Tibial nerve (tissue), 4 donors: ENCODE results near the gene TMEM156. TPM values are rescaled to one million over a fixed set of nuclear protein-coding genes. Genes with fewer than 3 reads are reported as not detected.
"Not testable (repeated sequence)": the region's sequence is repeated elsewhere in the genome, so short reads cannot be mapped to it uniquely, and the experiment has no call there.

Experiments
- DNase-seq, 2 donors: peaks; one replicate each; pipeline ENCODE4 v3.0.0-alpha.2; 2019; ENCODE audit warnings: low spot score in 2 of 2
- H3K27ac ChIP-seq, 4 donors: fragments of 200-600 bp; sonication (generic) in 3 of 4; one replicate each; pipeline ENCODE4 v1.5.1; 2017 to 2019; ENCODE audit warnings: mild to moderate bottlenecking in 1 of 4
- H3K27me3 ChIP-seq, 2 donors: fragments of 200-600 bp; sonication (generic) in 1 of 2; one replicate each; pipeline versions ENCODE4 v1.5.1 to v1.6.0; 2017 to 2019
- H3K36me3 ChIP-seq, 3 donors: fragments of 200-600 bp; sonication (generic); one replicate each; pipeline ENCODE4 v1.5.1; 2018 to 2019
- H3K4me1 ChIP-seq, 4 donors: fragments of 200-600 bp; sonication (generic) in 3 of 4; one replicate each; pipeline ENCODE4 v1.5.1; 2017 to 2019
- H3K4me3 ChIP-seq, 4 donors: fragments of 200-600 bp; sonication (generic) in 3 of 4; one replicate each; pipeline ENCODE4 v1.5.1; 2017 to 2019; ENCODE audit warnings: mild to moderate bottlenecking in 1 of 4, moderate library complexity in 1 of 4
- H3K9me3 ChIP-seq, 4 donors: fragments of 200-600 bp; sonication (generic) in 3 of 4; one replicate each; pipeline ENCODE4 v1.5.1; 2017 to 2019
- CTCF ChIP-seq, 5 experiments: fragments of 200-600 bp in 3 of 5; fragments of 450-650 bp in 2 of 5; sonication (generic) in 3 of 5; IDR thresholded peaks; one replicate each; pipeline ENCODE4 v1.5.1; 2016 to 2019; ENCODE audit warnings: antibody characterized with exemption in 5 of 5, mild to moderate bottlenecking in 3 of 5, moderate library complexity in 2 of 5
- EP300 ChIP-seq, 2 donors: sonication (generic); formaldehyde crosslinking; IDR thresholded peaks; one replicate each; pipeline ENCODE4 v1.6.1; 2017; ENCODE audit warnings: antibody characterized with exemption in 2 of 2, mild to moderate bottlenecking in 1 of 2
- POLR2A ChIP-seq, 2 donors: fragments of 450-650 bp; IDR thresholded peaks; one replicate each; pipeline ENCODE4 v1.6.1; 2017; ENCODE audit warnings: antibody characterized with exemption in 2 of 2, mild to moderate bottlenecking in 2 of 2, moderate library complexity in 2 of 2
- WGBS, 2 donors: methylation state at CpG; one replicate each; pipeline ENCODE4 v1.1.5; 2018; 5-methylcytosine and 5-hydroxymethylcytosine counted together
- total RNA-seq, 4 donors: library from RNA; depleted of rRNA; stranded (reverse); fragments of >200 nt; gene quantifications; one replicate each; pipeline ENCODE4 v1.1.0, GENCODE V29; 2016

The TMEM156 gene
- total RNA-seq, 4 donors from 2014 or later, result 0.66 to 8.6 TPM; not detected in 2

- no peak overlapping the region for H3K4me3 ChIP-seq
- H3K27ac ChIP-seq, result no peak overlapping the region
- H3K27me3 ChIP-seq, result no peaks in the 10 kb centered on the region
- no peak for DNase-seq
- 88 to 94% methylated on average over 3 of the region's 3 CpGs for WGBS, 2 donors
- no peaks in the 10 kb centered on the region for H3K36me3 ChIP-seq
- no peaks in the 10 kb centered on the region for H3K9me3 ChIP-seq
- no peaks in the 10 kb centered on the region for H3K4me1 ChIP-seq
- no peak for TF ChIP-seq CTCF (IDR thresholded peaks at IDR 0.05)
- no peak for TF ChIP-seq EP300 (IDR thresholded peaks at IDR 0.05)
- no peak for TF ChIP-seq POLR2A (IDR thresholded peaks at IDR 0.05)
These were observed 10.6 kb downstream of the TMEM156 start for GRCh38 chr4:39021631-39022030.

- Histone ChIP-seq H3K27ac (no peak overlapping the region), H3K36me3 (no peaks in the 10 kb centered on the region)
These were observed 12.1 kb downstream of the TMEM156 start for GRCh38 chr4:39020130-39020529.

GRCh38 chr4:39014028-39014427 lies 18.2 kb downstream of the TMEM156 start:
- H3K36me3 ChIP-seq, result no peaks in the 10 kb centered on the region
- 89% methylated on average over 2 of the region's 2 CpGs for WGBS, 2 donors
- TF ChIP-seq EP300 (IDR thresholded peaks at IDR 0.05), result no peak
- no peak for TF ChIP-seq POLR2A (IDR thresholded peaks at IDR 0.05)
- no peak for TF ChIP-seq CTCF (IDR thresholded peaks at IDR 0.05)
- H3K27ac ChIP-seq, result no peak overlapping the region
- peaks cover 0 to 8% (median 0%) of the 10 kb centered on the region in 4 donors for H3K9me3 ChIP-seq
- no peak overlapping the region for H3K4me3 ChIP-seq
- no peak for DNase-seq
- no peaks in the 10 kb centered on the region for H3K27me3 ChIP-seq
- H3K4me1 ChIP-seq, result no peaks in the 10 kb centered on the region

More at GRCh38 chr4:39020130-39020529, 12.1 kb downstream of the TMEM156 start:
- WGBS, 2 donors, result 88% methylated on average over 4 of the region's 4 CpGs
- TF ChIP-seq CTCF (IDR thresholded peaks at IDR 0.05) (no peak), EP300 (IDR thresholded peaks at IDR 0.05) (no peak), POLR2A (IDR thresholded peaks at IDR 0.05) (no peak)
- Histone ChIP-seq H3K4me1 (no peaks in the 10 kb centered on the region), H3K27me3 (no peaks in the 10 kb centered on the region), H3K9me3 (peaks cover 0 to 8% (median 0%) of the 10 kb centered on the region in 4 donors), H3K4me3 (no peak overlapping the region)
- no peak for DNase-seq

- Histone ChIP-seq H3K9me3 (no peaks in the 10 kb centered on the region), H3K36me3 (no peaks in the 10 kb centered on the region), H3K27ac (no peak overlapping the region), H3K4me3 (no peak overlapping the region), H3K4me1 (no peaks in the 10 kb centered on the region), H3K27me3 (no peaks in the 10 kb centered on the region)
- DNase-seq, result no peak
- no peak for TF ChIP-seq EP300 (IDR thresholded peaks at IDR 0.05)
- TF ChIP-seq CTCF (IDR thresholded peaks at IDR 0.05), result no peak
- TF ChIP-seq POLR2A (IDR thresholded peaks at IDR 0.05), result no peak
- WGBS, 2 donors, result 39 to 42% methylated on average over 2 of the region's 2 CpGs
These were observed 27.5 kb downstream of the TMEM156 start for GRCh38 chr4:39004758-39005157.

- WGBS, 2 donors, result 83 to 90% methylated on average over 1 to 3 of the region's 4 CpGs
- not testable (repeated sequence) for H3K4me3 ChIP-seq, H3K4me1 ChIP-seq, H3K36me3 ChIP-seq, H3K27me3 ChIP-seq, DNase-seq, H3K27ac ChIP-seq, H3K9me3 ChIP-seq
These were observed 30.2 kb downstream of the TMEM156 start for GRCh38 chr4:39002058-39002457.

GRCh38 chr4:38995660-38996005 lies 36.6 kb downstream of the TMEM156 start:
- TF ChIP-seq EP300 (IDR thresholded peaks at IDR 0.05) (no peak), CTCF (IDR thresholded peaks at IDR 0.05) (no peak), POLR2A (IDR thresholded peaks at IDR 0.05) (no peak)
- H3K4me3 ChIP-seq, result no peak overlapping the region
- 78 to 86% methylated on average over 2 of the region's 2 CpGs for WGBS, 2 donors
- H3K9me3 ChIP-seq, result peaks cover 0 to 4% (median 0%) of the 10 kb centered on the region in 4 donors
- no peaks in the 10 kb centered on the region for H3K36me3 ChIP-seq
- H3K4me1 ChIP-seq, result no peaks in the 10 kb centered on the region
- DNase-seq, result no peak
- no peak overlapping the region for H3K27ac ChIP-seq
- no peaks in the 10 kb centered on the region for H3K27me3 ChIP-seq
